ENCODE measurements around the gene GPS1. TPM values are rescaled to one million over a fixed set of nuclear protein-coding genes. Genes with fewer than 3 reads are reported as not detected.
A peak's percentile ranks its signal among the peaks of the same experiment; 100 is the strongest.

The GPS1 gene
- total and polyA plus RNA-seq, 10 of the 15 experiments (the other 5 are each of a cell fraction or from before 2014, with no cell fraction given) = 2.2 to 146 (median 77.7) TPM

DNA sequence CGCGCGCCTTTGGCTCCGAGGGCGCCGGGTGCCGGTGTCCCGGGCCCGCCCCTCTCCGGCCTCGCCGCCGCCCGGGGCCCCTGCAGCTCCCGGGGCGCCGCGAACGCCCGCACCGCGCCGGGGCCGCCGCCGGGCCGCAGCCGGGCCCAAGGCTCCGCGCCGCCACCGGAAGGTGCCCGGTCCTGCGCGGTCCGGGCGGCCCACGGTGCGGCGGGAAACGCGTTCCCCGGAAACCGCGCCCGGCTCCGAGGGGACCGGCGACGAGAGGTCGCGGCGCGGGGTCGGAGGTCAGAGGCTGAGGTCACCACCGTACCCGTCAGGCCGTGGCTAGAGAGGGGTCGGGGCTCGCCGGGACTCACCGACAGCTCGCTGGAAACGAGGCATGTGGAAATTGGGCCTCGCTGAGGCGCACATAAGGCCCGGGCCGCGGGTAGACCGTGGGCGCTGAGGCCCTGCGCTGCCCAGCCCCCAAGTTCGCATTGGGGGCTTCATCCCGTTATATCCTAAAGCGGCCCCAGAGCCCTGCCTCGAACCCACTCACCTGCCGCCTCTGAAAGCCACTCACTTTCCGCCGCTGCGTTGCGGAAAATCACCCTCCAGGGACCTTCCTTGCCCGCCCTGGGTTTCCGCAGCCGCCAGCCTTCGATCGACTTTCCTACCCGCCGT, 14.1 kb downstream of the GPS1 start, which contains the start of gene DUS1L (continued):
- TF ChIP-seq ZBTB11 (CRISPR knock-in tag; IDR thresholded peaks at IDR 0.05) (peak; percentile 99), MEF2A (IDR thresholded peaks at IDR 0.05; ENCODE audit: insufficient read depth, low read depth, low read length) (peak; percentile 78; the same call in 1 of the 2 replicates), IKZF2 (IDR thresholded peaks at IDR 0.05) (no peak), GABPA (IDR thresholded peaks at IDR 0.05; ENCODE audit: low read depth) (peak; percentile 92), SRF (IDR thresholded peaks at IDR 0.05; ENCODE audit: low read depth in 2 of 2, low read length in 2 of 2) (peak; percentile 75 to 94), ZNF207 (IDR thresholded peaks at IDR 0.05; ENCODE audit: borderline replicate concordance) (no peak), CREM (IDR thresholded peaks at IDR 0.05; ENCODE audit: low read depth) (peak; percentile 74), POLR2AphosphoS2 (IDR thresholded peaks at IDR 0.05; ENCODE audit: low read depth, low read length) (peak; percentile 82), RCOR1 (conservative IDR thresholded peaks at IDR 0.05; ENCODE audit: low read depth, low read length) (0 out of 2 replicates have a peak, but pooled peaks have one; percentile 66), YBX1 (IDR thresholded peaks at IDR 0.05) (no peak), RFX5 (IDR thresholded peaks at IDR 0.05; ENCODE audit: low read depth, low read length) (peak; percentile 31; the same call in 1 of the 2 replicates), KLF5 (IDR thresholded peaks at IDR 0.05; ENCODE audit: partially characterized antibody) (peak; percentile 25)
- TF ChIP-seq, protein P1, sequence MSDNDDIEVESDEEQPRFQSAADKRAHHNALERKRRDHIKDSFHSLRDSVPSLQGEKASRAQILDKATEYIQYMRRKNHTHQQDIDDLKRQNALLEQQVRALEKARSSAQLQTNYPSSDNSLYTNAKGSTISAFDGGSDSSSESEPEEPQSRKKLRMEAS (IDR thresholded peaks at IDR 0.05; ENCODE audit: low read depth, low read length) = peak; percentile 70; the same call in 1 of the 2 replicates
- TF ChIP-seq, protein P2, sequence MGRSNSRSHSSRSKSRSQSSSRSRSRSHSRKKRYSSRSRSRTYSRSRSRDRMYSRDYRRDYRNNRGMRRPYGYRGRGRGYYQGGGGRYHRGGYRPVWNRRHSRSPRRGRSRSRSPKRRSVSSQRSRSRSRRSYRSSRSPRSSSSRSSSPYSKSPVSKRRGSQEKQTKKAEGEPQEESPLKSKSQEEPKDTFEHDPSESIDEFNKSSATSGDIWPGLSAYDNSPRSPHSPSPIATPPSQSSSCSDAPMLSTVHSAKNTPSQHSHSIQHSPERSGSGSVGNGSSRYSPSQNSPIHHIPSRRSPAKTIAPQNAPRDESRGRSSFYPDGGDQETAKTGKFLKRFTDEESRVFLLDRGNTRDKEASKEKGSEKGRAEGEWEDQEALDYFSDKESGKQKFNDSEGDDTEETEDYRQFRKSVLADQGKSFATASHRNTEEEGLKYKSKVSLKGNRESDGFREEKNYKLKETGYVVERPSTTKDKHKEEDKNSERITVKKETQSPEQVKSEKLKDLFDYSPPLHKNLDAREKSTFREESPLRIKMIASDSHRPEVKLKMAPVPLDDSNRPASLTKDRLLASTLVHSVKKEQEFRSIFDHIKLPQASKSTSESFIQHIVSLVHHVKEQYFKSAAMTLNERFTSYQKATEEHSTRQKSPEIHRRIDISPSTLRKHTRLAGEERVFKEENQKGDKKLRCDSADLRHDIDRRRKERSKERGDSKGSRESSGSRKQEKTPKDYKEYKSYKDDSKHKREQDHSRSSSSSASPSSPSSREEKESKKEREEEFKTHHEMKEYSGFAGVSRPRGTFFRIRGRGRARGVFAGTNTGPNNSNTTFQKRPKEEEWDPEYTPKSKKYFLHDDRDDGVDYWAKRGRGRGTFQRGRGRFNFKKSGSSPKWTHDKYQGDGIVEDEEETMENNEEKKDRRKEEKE (IDR thresholded peaks at IDR 0.05) = no peak
- TF ChIP-seq, protein P3, sequence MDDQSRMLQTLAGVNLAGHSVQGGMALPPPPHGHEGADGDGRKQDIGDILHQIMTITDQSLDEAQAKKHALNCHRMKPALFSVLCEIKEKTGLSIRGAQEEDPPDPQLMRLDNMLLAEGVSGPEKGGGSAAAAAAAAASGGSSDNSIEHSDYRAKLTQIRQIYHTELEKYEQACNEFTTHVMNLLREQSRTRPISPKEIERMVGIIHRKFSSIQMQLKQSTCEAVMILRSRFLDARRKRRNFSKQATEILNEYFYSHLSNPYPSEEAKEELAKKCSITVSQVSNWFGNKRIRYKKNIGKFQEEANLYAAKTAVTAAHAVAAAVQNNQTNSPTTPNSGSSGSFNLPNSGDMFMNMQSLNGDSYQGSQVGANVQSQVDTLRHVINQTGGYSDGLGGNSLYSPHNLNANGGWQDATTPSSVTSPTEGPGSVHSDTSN (IDR thresholded peaks at IDR 0.05; ENCODE audit: insufficient replicate concordance, low read depth, low read length) = peak; percentile 41
- TF ChIP-seq, protein P4, sequence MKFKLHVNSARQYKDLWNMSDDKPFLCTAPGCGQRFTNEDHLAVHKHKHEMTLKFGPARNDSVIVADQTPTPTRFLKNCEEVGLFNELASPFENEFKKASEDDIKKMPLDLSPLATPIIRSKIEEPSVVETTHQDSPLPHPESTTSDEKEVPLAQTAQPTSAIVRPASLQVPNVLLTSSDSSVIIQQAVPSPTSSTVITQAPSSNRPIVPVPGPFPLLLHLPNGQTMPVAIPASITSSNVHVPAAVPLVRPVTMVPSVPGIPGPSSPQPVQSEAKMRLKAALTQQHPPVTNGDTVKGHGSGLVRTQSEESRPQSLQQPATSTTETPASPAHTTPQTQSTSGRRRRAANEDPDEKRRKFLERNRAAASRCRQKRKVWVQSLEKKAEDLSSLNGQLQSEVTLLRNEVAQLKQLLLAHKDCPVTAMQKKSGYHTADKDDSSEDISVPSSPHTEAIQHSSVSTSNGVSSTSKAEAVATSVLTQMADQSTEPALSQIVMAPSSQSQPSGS (IDR thresholded peaks at IDR 0.05; ENCODE audit: low read length) = no peak
